ENCODE data around the gene FZD4.

DNA sequence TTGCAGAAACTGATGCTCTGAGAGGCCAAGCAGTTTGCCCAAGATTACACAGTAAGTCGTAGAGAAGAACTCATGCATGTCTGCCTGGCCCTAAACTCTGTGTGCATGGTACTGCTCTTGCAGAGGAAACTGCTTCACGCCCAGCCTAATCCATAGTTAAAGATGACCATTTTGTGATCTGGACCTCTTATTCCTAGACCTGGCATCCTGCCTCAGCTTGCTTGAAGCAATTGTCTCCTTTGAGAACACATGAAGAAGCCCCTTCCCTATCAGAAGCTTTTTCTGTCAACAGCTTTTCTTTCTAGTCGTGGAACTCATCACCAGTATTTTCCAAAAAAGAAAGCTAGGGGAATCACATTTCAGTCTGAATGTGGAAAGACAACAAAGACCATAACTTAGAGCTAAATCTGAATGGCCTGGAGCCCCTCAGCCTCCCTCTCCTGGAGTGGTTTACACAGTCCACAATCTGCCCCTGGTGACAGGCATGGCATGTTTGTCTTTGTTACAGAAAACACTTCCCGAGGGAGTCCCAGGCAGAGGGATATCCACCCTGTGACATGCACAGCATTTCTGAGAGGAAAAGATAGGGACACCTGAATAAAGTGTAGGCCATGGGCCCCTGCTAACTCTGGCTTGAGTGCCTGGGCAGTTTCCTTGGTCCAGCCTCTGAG is 2.9 kb upstream of the FZD4 start:
- TF ChIP-seq TAF1 (IDR thresholded peaks at IDR 0.05; ENCODE audit: borderline replicate concordance, insufficient read depth, low read length) (no peak), SIN3A (IDR thresholded peaks at IDR 0.05; ENCODE audit: borderline replicate concordance, insufficient read depth, low read length) (no peak), POLR2AphosphoS5 (IDR thresholded peaks at IDR 0.05; ENCODE audit: low read depth, low read length) (no peak)
